Stimulated activated CD8-positive, alpha-beta memory T cell treated with anti-CD3 and anti-CD28 coated beads, Interleukin-15, amount 100 ng/mL, for 4 hours (primary cell): ENCODE measurements around the gene LZIC.
A peak's percentile ranks its signal among the peaks of the same experiment; 100 is the strongest.

Source experiments
- DNase-seq, 2 donors: peaks; one replicate each; pipeline ENCODE4 v3.0.0-alpha.2; 2020; ENCODE audit warnings: low read depth in 2 of 2

Gene LZIC

DNA sequence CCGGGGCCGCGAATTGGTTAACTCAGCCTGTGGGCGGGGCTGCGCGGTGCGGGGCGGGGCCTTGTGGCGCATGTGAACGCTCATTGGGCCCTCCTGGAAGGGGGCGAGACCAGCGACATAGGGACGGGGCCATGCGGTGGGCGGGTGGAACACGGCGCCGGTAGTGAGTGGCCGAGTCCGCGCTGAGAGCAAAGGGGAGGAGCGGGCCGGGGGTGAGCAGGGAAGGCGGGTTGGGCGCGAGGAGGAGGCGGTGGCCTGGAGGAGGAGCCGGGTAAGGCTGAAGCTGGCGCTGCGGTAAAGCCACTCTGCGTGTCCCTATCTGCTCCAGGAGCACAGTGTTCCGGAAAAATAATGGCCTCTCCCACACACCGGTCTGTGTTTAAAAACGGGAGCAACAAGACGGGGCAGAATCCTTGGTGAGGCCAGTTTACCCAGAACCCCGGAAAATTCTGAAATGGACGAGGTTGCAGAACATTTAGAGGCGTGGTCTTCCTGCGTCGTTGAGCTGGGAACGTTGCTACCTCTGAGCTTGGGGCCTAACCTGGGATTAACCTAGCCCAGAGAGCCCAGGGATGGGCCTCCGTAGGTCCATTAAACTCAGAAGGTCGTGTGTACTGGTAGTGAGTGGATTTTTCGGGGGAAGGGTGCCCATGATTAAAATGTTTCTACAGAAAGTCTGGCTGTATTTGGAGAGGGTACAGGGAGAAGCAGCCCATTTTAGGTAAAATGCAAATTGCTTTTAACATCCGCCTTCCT, 32.6 kb downstream of the LZIC start:
- DNase-seq = peak; percentile 100

DNA sequence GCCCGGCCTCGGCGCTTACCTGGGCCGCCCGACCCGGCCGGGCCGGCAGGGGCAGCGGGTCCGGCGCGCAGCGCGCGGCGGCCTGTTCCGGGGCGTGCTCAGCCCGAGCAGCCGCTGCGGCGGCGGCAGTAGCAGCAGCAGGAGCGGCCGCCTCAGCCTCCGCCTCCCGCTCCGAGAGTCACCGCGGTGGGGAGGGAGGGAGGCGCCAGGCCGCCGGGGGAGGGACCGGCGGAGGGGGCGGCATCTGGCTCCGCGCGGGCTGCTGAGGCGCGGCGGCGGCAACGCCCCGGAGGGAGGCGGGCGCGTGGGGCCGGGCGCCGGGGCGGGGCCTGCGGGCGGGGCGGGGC, 33.1 kb downstream of the LZIC start, which contains the start of gene CTNNBIP1:
CTNNBIP1 (minus strand) TSS at position 194 of the 347 bp plus-strand sequence. CDS start 38,205 bp downstream, outside the sequence.
- no peak for DNase-seq

DNA sequence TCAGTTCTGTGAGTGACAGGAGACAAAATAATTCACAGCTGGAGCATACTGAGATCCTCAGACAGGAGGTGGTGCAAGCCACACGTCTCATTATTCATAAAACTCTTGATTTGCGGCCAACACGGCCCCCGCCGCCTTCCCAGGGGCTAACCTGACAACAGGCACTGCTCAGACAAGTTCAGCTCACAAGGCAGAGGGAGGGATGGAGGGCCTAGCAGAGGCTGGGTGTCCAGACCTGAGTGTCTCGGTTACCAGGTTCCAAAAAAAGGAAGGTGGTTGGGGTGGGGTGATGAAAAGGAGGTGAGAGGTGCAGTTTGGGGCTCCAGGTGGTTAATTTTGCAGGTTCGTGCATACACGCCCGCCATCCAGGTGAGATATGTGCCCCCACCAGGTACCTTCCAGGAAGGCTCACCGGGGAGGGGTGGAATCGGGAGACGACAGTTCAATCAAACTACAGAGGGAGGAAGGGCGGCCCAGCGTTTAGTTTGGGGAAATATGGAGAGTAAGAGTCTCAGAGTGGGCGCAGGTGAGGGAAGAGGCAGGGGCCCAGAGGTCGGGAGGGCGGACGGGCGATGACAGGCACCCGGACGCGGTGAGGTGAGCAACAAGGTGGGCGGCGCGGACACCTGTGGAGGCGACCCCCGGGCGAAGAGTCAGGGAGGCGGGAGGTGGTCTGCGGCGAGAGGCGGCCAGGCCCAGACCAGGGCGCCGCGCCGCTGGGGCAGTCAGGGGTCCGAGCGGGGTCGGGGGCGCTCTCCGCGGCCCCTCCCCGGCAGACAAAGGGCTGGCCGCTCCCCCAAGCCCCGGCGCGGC, 33.8 kb downstream of the LZIC start:
- peak in 1 of 2 donors; percentile 9 for DNase-seq

DNA sequence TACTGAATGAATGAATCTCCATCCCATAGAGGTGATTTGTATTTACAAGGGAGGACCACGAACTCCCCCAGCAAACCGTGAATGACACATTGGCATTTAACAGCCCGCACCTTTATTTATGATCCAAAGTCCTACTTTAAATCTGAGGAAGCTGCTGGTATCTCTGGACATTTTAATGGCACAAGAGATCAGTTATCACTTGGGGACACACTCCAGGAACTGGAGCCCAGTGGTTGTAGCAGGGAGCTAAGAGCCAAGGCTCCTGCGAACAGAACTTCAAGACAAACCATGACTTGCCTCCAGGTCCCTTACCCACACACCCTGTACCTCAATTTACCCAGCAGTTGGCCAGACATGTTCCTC, 34.3 kb downstream of the LZIC start:
- no peak for DNase-seq

DNA sequence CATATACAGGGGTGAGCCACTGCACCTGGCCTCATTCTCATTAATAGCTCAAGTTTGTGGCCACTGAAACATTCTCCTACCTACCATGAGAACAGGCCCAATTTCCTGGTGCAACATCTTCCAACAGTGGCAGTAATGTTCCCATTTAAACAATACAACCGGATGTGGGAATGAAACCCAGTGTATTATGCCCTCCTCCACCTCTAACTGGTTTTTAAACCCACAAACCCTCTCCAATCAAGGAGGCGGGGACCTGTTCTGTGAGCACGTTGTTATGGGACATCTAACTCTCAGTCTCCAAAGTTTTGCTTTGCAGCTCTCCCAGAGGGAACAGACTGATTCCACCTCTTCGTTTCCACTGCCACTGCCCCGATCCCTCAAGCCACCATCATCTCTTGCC, 35.8 kb downstream of the LZIC start:
- DNase-seq = no peak

DNA sequence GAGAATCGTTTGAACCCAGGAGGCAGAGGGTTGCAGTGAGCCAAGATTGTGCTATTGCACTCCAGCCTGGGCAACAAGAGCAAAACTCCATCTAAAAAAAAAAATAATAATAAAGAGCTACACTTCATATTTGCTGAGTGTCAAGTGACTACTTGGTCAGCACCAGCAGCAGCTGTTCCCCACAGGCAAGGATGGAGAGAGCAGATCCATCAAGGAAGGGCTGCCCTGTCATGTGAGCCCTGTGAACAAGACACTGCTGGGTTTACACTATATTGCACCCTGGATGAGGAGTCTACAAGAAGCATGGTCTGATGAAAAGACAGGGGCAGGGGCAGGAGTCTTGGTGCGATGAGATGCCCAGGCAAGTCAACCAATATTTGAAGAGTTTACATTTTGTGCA, 36.7 kb downstream of the LZIC start:
- DNase-seq = no peak

DNA sequence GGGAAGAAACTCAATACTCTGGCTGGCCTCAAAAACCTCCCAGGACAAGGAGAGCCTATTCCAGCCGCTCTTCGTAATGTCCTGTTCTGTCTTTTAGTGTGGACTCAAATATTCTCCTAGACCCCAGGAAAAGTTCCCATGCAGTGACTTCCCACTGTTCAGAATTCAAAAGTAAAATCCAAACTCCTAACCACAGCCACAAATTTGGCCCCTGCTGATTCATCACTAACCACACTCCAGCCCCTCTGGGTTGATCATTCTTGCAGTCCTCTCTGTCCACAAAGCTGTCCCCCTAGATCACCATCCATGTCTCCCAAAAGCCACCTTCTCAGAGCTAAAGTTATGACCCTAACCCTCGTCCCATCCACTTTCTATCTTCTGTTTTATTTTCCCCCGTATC, 38.2 kb downstream of the LZIC start:
- no peak for DNase-seq

DNA sequence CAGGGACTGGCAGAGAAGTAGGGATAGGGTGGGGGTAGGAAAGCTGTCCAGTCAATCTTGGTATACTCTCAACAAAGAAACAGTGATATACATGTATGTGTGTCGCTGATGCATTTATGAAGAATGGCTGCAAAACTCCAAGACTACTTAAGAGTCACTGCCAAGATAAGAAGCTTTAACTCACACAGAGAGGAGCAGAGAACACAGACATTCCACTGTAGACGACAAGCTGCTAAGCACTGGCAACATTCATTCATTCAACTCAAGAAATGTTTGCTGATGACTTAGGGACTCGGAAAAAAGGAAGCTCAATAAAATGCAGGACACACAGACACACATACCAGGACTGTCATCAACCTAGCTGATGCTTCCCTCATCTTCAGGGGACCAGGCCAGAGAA, 38.6 kb downstream of the LZIC start:
- DNase-seq = no peak

DNA sequence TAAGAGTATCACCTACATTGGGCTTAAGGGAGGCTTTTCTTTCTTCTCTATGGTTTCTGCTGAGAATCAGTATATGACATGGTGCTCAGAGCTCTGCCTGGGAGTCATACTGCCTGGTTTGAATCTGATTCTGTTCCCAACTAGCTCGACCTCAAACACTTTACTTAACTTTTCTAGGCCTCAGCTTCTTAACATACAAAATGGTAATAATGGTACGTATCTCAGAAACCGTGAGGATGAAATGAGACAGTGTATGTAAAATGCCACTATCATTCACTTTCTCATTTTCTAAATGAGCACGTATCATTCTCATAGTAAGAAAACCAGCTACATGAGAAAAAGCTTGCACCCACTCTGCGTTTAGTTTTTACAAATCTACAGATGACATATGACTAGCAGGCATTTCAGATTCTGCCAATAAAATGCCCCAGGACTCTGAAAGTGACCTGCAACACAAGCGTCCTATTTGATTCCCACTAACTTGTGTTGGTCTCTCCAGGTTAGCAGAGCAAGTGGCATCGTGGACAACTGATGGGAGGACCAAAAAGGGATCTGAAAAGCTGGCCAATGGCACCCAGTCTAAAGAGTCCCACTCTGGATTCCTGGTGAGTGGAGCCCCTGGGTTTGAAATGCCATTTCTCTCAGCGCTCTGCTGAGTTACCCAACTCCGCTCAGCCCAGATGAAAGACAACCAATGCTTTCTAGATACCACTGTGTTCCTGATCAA, 39.2 kb downstream of the LZIC start:
- no peak for DNase-seq

DNA sequence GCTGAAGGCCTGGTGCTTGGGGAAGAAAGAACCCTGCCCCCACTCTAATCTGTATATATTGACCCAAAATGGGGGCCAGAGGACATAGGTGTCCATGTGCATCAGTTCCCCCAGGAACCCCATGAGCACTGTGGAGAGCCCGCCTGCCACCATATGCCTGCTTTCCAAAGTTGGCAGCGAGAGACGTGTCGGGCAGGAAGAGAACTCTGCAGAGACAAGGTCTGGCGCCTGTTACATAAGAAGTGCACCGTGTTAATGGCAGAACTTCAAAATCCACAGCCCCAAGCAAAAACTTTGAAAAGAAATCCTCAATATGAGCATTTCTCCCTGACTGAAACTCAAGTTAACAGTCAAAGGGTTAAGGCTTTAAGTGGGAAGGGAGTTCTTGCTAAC, 41.1 kb downstream of the LZIC start:
- DNase-seq = no peak

DNA sequence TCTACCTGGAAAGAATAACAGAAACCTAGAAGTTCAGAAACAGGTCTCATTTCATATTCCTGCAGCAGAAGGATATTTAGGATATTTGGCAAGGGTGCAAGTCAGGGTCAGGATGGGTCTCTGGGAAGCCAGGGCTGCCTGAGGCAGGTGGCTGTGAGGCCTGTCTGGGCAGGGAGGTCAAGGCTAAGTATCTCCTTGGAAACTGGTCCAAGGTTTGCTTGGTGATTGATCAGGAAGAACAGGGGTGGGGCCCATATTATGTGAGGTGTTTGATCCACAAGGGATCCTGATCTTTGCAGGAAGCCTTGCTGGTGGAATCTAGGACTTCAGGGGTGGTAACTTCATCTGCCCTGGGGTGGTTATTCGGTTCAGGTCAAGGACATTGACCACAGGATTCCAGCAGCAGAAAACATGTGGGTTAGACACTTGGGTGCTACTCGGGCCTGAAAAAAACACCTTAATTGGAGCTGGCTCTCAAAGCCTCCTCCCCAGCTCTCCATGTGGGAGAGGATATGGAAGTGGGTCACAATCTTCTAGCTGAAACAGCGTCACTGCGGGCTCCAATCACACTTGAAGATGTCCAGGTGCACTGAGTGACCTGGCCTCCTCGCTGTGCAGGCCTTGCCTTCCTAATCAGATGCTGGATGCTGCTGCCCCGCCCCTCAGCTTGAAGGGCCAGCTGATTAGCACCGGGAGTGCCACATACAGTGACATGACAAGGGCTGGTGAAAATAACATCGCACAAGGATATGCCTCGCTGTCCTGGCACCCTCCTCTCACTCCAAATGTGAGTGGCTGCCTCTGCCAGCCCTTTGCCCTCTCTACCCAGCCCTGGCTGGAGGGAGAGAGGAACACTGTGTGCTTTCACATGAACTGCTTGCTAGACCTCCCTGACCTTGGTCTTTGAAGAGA, 41.8 kb downstream of the LZIC start:
- no peak for DNase-seq

DNA sequence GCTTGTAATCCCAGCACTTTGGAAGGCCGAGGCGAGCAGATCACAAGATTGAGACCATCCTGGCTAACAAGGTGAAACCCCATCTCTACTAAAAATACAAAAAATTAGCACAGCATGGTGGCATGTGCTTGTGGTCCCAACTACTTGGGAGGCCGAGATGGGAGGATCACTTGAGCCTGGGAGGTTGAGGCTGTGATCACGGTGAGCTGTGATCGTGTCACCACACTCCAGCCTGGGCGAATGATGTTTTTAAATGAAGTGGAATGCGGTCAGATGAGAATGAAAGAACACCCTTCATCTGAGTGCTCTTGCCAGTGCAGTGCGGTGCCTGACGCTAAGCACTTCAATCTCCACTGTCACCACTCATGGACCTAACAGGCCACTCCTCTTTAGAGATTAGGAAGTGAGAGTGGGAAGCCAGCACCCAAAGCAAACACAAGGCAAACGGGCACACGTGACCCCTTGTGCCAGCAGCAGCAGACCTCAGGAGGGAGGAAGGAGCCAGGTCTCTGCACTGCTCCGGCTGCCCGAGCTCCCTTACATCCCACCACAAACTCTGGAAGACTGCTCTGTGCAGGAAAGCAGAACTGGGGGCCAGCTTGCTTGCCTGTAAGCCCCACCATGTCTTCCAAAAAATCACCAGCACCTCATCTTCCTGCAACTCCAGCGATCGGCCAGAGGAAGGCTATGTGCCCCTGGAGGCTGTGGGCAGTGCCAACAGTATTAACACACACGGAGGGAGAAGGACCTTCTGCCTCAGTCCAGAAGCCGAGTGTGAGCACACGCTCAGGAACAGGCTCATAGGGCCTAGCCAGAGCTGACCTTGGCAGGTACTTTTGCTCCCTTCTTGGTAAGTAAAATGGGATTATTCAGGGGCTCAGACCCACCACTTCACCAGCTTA, 42.8 kb downstream of the LZIC start:
- no peak for DNase-seq

DNA sequence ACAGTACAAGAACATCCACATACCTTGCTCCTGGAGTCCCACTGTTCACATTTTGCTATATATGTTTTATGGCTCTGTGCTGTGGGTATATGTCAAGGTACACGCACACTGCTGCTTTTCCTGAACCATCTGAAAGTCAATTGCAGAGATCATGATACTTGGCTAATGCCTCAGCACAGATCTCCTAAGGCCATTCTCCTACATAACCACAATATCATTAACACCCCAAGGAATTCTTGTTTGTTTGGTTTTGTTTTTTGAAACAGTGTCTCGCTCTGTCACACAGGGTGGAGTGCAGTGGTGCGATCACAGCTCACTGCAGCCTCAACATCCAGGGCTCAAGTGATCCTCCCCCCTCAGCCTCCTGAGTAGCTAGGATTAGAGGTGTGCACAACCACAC, 49.1 kb downstream of the LZIC start:
- no peak for DNase-seq

DNA sequence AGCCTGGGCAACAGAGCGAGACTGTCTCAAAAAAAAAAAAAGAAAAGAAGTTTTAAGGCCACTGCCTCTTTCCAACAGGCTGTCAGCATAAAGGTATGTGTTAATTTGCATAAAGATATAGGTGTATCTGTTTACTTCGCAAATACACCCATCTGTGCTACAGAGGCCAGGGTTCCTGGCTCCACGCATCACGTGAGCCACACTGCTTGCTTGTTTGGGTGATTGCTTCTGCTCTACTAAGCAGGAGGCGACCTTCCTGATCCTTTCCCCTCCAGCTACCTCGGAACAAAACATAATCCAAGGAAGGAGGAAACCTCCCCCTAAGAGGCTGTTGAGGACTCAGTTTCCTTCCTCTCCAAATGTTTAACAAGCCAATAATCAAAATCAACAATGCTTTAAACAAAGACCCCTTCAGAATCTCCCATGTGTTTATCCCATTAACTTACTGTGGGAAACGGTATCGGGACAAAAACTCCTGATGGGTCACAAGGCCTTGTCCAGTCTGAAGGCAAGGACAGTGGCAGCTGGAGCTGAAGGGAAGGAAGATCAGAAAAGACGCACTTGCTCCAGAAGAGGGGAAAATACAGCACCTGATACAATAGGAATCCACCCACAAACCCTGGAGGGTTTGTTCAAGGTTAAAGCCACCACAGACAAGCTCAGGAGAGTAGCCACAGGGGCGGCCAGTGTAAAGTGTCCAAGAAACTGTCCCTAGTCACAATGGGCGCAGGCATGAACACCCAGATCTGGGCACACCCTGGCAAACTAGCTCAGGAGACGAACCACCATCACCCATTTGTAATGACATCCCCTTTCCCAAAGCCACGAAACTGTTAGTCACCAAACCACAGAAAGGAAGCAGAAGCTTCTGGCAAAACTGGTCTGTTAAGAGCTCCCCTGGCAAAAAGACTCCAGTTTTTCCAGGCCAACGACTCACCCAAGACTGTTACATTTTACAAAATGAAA, 50.3 kb downstream of the LZIC start:
- DNase-seq = no peak

DNA sequence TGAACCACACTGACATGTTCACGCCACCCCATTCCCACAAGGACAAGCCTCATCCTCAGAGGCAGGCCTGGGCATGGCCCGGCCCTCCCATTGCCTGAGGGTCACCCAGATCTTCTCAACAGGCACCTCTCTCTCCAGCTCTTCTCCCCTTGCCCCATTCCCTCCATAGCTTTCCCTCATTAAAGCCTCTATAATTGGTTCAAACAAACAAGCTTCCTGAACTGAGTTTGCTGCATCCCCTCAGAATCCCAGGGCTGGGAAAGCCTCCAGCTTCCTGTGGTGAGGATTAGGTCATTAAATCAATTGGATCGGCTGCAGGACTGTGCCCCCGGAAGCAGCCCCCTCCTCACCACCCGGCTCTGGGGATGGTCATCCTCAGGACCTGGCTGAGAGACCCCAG, 52.0 kb downstream of the LZIC start:
- no peak for DNase-seq

DNA sequence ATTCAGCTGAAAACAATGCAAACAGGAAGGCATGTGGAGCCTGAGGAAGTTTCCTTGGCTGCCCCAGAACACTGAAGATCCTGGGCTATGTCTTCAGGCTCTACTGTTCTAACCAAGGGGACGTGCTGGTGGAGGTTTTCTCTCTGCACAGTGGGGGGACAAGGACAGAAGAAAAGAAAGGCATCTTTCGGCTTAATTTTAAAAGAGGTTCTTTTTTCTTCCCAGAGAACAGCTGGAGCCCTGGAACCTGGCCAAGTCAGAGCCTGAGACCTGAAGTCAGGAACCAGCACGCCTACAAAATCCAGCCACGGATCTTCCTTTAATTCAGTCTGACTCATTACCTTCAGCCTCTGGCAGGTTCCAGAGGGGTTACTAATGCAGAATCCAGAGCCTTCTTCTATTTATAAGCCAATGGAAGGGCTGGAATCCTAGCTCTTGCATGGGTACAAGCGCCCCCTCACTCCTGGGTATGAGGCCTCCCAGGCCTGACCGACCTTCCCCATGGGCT, 52.9 kb downstream of the LZIC start:
- no peak for DNase-seq

DNA sequence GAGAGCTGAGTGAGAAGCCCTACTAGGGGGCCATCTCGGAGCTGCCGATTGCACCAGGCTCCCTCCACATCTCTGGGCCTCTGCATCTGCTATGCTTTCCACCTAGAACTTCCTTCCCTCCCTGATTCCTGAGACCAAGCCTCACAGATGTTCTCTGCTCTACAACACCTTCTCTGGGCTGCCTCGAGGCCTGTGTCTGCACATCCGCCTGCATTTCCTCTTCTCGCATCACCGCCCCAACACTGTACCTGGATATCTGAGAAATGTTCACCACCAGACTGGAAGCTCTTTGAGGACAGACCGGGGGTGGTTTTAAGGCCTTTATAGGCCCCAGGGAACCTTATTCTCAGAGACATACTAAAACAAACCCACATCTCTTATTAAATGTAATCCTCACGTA, 53.8 kb downstream of the LZIC start:
- DNase-seq = no peak

DNA sequence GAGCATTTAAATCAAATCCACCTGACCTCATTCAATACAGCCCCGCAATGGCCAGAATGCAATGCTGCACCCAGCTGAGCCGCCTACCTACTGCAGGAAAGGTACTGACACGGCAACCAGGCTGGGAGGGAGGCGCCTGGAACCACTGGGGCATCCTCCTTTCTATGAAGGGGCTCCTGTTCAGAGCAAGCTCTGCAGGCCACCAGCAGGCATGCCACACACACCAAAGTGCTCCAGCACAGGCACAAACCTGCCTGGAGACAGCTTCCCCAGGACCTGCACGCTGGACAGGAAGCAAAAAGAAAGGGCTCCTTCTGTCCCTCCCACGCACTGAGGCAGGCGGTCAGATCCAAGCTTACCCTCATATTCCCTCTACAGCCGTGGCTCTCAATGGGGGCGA, 54.3 kb downstream of the LZIC start:
- DNase-seq = no peak

DNA sequence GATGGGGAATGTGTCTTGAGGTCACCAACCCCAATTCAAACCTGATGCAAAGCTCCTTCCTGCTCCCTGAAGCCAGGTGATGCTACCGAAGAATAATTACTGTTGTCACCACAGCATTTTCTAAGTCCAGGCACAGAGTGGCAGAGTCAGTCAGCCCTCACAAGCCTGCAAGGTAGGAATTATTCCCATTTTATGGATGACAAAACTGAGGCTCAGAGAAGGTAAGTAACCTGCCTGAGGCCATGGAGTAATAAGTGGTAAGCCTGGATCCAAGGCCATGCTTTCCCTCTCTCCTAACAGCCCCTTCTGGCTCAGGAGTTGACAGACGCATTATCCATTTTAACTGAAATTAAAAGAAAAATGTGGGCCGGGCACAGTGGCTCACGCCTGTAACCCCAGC, 56.1 kb downstream of the LZIC start:
- DNase-seq = no peak
